HG03378 (cell line): ENCODE results near the gene DCDC2C.
"Not testable (repeated sequence)": the region's sequence is repeated elsewhere in the genome, so short reads cannot be mapped to it uniquely, and the experiment has no call there.

Experiments used
- ATAC-seq: cut with Tn5 transposase; IDR thresholded peaks from one replicate; pipeline ENCODE4 v1.9.1; 2021; ENCODE audit warnings: mild to moderate bottlenecking, moderate library complexity; ENCODE audit not compliant: unreplicated experiment

DCDC2C gene

GRCh38 chr2:3703236-3703756 lies at the start of gene DCDC2C:
Gene DCDC2C, plus strand, starts transcription at chr2:3703575. Its CDS starts 177 bp downstream, at chr2:3703752.
- no peak for ATAC-seq

DNA sequence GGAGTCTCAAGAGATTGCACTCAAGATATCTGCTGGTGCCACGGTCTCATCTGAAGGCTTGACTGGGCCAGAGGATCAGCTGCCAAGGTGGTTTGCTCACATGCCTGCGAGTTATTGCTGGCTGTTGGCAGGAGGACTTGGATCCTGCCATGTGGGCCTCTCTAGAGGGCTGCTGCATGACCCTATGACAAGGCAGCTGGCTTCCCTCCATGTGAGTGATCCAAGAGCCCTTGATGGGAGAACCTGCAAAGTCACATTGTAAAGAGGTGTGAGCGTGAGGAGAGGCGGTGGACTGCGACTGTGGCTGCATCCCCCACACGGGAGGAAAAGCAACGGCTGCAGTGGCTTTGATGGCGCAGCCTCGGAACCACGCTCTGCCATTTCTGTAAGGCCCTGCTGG lies 49.4 kb upstream of the DCDC2C start:
- ATAC-seq: no peak

GRCh38 chr2:3654531-3655225 lies 48.7 kb upstream of the DCDC2C start:
- no peak for ATAC-seq

- no peak for ATAC-seq
These were observed 47.3 kb upstream of the DCDC2C start for GRCh38 chr2:3655871-3656761.

DNA sequence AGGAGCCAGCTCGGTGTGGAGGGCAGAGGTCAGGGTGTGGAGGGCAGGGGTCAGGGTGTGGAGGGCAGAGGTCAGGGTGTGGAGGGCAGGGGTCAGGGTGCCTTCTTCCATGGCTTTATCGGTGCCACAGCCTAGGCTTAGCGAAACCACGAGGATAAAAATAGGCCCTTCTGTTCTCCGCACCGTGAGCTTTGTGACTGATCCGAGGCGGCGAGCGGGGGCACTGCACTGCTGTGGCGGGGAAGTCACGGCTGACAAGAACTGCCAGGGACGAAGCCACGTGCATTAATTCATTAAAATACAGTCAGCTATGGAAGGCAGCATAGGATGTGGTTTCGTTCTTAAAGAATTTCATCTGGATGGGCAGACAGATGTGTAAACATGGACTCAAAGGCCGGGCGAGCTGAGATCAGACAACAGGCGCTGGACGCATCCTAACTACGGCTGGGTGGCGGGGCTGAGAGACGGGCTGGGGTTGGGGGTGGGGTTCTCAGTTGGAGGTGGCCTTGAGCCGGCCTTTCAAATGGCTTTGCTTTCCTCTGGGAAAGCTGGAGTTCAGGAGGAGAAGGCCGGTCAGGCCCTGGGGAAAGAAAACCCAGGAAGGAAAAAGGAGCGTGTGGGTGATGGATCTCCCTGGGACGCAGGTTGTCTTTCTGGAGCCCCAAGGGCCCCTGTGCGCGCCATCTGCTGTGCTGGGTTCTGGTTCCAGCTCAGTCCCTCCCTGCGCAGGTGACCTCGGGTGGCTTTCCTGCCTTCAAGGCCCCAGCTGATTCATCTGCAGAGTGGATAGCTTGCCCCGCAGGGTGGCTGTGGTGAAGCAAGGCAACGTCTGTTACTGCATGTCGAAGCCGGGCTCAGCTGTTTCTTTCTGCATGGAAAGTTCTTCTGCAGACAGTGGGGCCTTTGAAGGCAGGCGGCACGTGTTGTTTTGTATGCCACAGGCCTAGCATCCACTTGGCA lies 46.3 kb upstream of the DCDC2C start:
- ATAC-seq: no peak

- no peak for ATAC-seq
These were observed 45.5 kb upstream of the DCDC2C start, which contains the start of gene ALLC for GRCh38 chr2:3657881-3658280. Gene ALLC, plus strand, starts transcription at chr2:3658200. Its CDS starts 12,958 bp downstream, at chr2:3671158.

GRCh38 chr2:3659447-3660432 lies 43.6 kb upstream of the DCDC2C start:
- no peak for ATAC-seq

GRCh38 chr2:3660640-3661039 lies 42.7 kb upstream of the DCDC2C start:
- not testable (repeated sequence) for ATAC-seq

DNA sequence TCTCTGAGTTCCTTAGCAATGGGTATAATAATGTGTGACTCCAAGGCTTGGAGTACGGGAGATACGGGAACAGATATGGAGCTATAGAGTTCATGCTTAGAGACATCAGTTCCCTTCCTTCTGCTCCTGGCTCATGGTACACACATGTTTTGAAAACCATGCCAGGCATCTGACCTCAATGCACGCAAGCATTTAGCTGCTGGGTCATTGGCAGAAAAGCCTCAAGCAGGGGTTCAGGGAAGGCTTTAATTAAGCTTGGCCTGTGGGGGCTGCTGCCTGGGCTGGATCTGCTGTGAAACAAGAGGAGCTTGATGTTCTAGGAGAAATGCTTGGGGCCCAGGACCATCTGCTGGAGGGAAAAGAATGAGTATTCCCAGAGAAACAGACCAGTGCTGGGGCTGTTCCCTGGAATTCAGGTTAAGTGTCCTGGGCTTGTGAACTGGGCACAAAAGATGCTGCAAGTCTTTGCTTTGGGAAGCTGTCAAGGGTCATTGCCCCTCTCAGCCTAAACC lies 42.2 kb upstream of the DCDC2C start:
- no peak for ATAC-seq

DNA sequence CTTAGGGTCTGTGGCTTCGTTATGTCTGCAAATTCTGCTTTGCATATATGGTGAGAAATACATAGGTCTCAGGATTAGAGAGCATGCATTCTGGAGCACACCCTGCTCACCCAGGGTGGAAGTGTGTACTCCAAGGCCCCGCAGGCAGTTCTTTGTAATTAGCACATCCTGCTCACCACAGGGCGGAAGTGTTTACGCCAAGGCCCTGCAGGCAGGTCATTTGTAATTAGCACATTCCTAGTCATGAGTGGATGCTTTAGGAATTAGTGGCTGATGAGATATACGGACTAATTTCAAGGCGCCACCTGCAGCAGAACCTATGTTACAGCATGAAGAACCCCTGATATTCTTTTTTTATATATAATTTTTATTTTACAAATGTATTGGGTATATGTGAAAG lies 41.1 kb upstream of the DCDC2C start:
- ATAC-seq: no peak

- no peak for ATAC-seq
These were observed 39.3 kb upstream of the DCDC2C start for GRCh38 chr2:3664118-3664517.

DNA sequence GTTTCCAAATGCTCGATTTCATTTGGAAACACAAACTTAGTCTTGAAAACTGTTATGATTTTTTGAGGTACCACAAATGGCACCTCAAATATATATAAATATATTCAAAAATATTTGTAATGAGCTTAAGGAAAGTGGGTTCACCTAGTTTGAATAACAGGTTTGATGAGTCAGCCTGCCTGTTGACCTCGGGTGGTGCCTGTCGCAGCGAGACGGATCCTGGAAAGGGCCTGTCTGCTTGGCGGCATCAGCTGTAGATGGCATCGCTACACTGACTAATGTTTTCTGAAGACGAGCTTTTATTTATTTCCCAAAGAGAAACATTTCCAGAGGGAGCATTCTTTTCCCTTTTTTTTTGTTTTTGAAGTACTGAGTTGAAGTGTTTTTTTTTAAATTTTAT lies 38.5 kb upstream of the DCDC2C start:
- no peak for ATAC-seq

- no peak for ATAC-seq
These were observed 37.3 kb upstream of the DCDC2C start for GRCh38 chr2:3665886-3666612.

DNA sequence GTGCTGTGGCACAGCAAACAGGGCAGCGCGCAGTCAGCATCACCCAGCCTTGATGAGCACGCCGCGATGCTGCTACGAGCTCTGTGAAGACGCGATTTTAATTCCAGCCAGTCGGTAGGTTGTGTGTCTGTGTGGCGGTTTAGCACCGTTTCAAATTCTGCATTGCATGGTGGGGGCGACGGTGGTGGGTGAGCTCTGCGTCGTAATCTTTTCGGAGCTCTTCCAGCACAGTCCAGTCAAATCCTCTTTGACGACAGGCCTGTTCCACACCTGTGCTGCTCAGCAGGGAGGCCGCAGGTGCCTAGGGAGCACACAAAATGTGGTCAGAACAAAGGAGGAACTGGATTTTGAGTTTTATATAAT lies 36.8 kb upstream of the DCDC2C start:
- no peak for ATAC-seq

DNA sequence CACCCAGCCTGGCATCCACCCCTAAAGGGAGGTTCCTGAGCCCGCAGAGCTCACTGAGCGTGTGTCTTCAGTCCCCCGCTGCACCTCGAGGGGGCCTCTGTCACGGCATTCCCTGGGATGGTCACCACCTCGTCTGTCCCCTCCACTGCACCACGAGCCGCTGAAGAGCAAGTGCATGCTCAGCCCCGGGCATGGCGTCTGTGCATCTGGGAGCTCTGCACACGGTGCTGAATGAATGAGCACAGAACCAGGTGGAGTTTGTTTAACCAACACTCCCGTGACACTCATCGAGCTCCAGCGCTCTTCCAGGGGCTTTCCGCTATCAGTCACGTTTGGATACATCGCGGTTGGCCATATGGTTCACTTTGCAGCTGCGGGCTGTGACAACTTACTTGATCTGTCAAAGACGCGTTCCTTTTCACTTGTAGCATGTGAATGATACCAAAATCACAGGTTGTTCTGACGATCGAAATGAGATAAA lies 36.2 kb upstream of the DCDC2C start:
- ATAC-seq: no peak

DNA sequence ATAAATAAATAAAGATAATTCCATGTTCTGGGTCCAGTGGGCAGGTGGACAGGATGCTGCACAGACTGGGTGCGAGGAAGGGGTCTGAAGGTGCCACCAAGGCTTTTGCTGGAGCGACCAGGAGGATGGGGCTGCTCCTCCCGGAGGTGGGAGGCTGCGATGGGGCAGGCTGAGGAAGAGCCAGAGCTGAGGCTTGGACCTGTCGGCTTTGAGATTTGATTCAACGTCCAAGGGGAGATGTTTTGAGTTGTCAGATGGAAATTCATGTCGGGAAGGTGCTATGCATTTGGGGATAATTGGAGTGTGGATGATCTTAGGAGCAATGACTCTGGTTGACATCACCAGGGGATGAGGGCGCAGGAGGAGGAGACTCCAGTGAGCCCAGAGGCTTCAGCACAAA lies 33.7 kb upstream of the DCDC2C start:
- no peak for ATAC-seq

GRCh38 chr2:3670376-3670775 lies 33.0 kb upstream of the DCDC2C start:
- no peak for ATAC-seq

DNA sequence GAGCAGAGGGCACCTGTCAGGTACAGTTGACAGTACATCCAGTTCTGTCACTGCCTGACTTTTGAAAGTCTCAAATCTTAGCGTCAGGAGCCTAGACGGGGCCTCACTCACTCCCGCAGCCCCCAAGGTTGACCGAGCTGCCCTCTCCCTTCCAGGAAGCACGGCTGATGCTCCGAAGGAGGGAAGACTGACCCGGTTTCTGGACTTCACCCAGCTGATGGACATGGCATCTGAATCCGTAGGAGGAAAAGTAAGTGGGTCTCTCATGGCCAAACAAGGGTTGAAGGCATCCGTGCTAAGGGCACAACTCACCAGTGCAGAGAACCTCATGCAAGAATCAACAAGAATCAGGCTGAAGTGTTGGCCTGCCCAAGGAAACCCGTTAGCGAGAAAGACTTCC lies 32.4 kb upstream of the DCDC2C start:
- ATAC-seq: no peak
